Choroid plexus epithelial cell (primary cell): ENCODE data around the gene JAKMIP3.

ENCODE experiments used
- DNase-seq: peaks from one replicate; pipeline ENCODE4 v3.0.0-alpha.2; 2010; ENCODE audit warnings: low read depth
- H3K4me3 ChIP-seq: 2 replicates; pipeline ENCODE4 v1.5.1; 2011; ENCODE audit warnings: low read depth, mild to moderate bottlenecking, control low read depth, low read length, moderate library complexity
- CTCF ChIP-seq: conservative IDR thresholded peaks from 2 replicates; pipeline ENCODE4 v1.5.1; 2011; ENCODE audit warnings: low read depth, mild to moderate bottlenecking, control low read depth, inconsistent platforms, low read length, moderate library complexity

JAKMIP3 gene

GRCh38 chr10:132041340-132041739 lies 24.4 kb upstream of the JAKMIP3 start:
- no peak overlapping the region for H3K4me3 ChIP-seq
- no peak for TF ChIP-seq CTCF

GRCh38 chr10:132043861-132044695 lies 21.7 kb upstream of the JAKMIP3 start:
- no peak for TF ChIP-seq CTCF
- no peak overlapping the region for H3K4me3 ChIP-seq
- DNase-seq = no peak

More at GRCh38 chr10:132041340-132041739, 24.4 kb upstream of the JAKMIP3 start:
- DNase-seq = no peak

DNA sequence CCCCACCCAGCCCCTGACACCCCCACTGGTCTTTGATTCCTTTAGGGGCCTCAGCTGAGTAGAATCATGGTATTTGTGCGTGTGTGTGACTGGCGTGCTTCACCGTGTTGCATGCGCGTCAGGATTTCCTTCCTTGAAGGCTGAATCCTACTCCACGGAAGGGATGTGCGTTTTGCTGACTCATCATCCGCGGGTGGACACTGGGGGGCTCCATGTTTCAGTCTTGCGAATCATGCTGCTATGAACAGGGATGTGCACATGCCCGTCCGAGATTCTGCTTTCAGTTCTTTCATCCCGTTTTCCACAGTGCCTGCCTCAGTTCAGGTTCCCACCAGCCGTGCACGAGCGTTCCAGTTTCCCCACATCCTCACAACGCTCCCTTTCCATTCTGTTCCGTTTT lies 20.9 kb upstream of the JAKMIP3 start:
- TF ChIP-seq CTCF = no peak
- no peak for DNase-seq
- no peak overlapping the region for H3K4me3 ChIP-seq

GRCh38 chr10:132045324-132045723 lies 20.4 kb upstream of the JAKMIP3 start:
- no peak for TF ChIP-seq CTCF
- no peak for DNase-seq
- H3K4me3 ChIP-seq = no peak overlapping the region

DNA sequence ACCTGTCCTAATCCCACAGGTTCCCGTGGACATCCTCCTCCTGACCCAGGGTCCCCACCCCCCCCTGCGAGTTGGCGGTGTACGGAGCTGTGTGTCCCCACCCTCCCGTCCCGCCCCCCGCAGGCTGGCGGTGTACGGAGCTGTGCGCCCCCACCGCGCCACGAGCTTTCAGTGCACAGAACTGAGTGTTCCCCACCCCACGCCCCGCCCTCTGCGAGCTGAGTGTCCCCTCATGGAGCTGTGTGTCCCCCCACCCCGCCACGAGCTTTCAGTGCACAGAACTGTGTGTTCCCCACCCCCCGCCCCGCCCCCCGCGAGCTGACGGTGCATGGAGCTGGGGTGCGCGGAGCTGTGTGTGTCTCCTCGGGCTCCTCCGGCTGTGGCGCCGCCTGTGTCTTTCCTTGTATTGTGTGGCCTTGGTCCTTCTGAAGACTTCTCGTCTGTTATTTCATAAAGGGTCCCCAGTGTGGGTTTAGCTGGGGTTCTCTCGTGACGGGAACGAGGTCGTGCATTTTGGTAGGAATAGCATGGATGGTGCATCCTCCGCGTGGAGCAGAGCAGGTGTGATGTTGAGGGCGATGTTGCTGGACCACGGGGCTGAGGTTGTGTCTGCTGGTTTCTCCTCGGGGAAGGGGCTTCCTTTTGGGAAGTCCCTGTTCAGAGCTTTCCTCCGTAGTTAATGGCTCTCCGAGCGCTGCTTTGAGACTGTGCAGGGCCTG lies 18.0 kb upstream of the JAKMIP3 start:
- no peak for DNase-seq
- TF ChIP-seq CTCF = no peak
- no peak overlapping the region for H3K4me3 ChIP-seq

DNA sequence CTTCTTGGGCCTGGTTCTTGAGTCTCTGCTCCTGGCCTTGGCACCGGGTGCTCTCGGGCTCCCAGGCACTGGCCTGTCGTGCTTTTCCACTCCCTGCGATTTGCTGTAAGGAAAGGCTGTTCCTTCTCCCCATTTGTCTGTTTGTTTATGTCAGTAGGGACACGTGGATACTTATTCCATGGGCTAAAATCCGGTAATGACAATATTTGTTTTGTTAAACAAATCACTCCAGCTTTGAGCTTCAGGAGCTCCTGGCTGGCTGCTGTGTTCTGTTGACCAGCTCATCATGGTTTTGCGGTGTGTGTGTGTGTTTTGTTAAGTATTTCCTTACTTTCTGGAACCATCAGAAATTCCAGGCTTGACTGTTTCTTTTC lies 17.5 kb upstream of the JAKMIP3 start:
- TF ChIP-seq CTCF = no peak
- no peak overlapping the region for H3K4me3 ChIP-seq
- DNase-seq = no peak
